ENCODE results near the gene MYOG.

MYOG gene

GRCh38 chr1:203072002-203072602 is 13.7 kb downstream of the MYOG start:
- DNase-seq (ENCODE audit: low spot score): no peak

- DNase-seq (ENCODE audit: low spot score): no peak
These were observed 16.6 kb downstream of the MYOG start for GRCh38 chr1:203069030-203069747.

GRCh38 chr1:203066965-203067364 is 18.8 kb downstream of the MYOG start:
- no peak for DNase-seq (ENCODE audit: low spot score)

- no peak for DNase-seq (ENCODE audit: low spot score)
These were observed 19.8 kb downstream of the MYOG start for GRCh38 chr1:203065986-203066385.

GRCh38 chr1:203065191-203065590 is 20.6 kb downstream of the MYOG start:
- no peak for DNase-seq (ENCODE audit: low spot score)

GRCh38 chr1:203063287-203063686 is 22.5 kb downstream of the MYOG start:
- DNase-seq (ENCODE audit: low spot score): no peak

- DNase-seq (ENCODE audit: low spot score): no peak
These were observed 25.7 kb downstream of the MYOG start for GRCh38 chr1:203060115-203060514.

GRCh38 chr1:203059485-203059884 is 26.3 kb downstream of the MYOG start:
- no peak for DNase-seq (ENCODE audit: low spot score)

GRCh38 chr1:203058676-203058935 is 27.2 kb downstream of the MYOG start:
- DNase-seq (ENCODE audit: low spot score): no peak

- no peak for DNase-seq (ENCODE audit: low spot score)
These were observed 27.7 kb downstream of the MYOG start for GRCh38 chr1:203057911-203058675.

- no peak for DNase-seq (ENCODE audit: low spot score)
These were observed 29.3 kb downstream of the MYOG start for GRCh38 chr1:203056516-203056915.

GRCh38 chr1:203056012-203056411 is 29.8 kb downstream of the MYOG start:
- no peak for DNase-seq (ENCODE audit: low spot score)

- no peak for DNase-seq (ENCODE audit: low spot score)
These were observed 30.5 kb downstream of the MYOG start for GRCh38 chr1:203055161-203055799.

GRCh38 chr1:203054642-203055041 is 31.2 kb downstream of the MYOG start:
- DNase-seq (ENCODE audit: low spot score): no peak

- no peak for DNase-seq (ENCODE audit: low spot score)
These were observed 31.6 kb downstream of the MYOG start for GRCh38 chr1:203054184-203054583.

- no peak for DNase-seq (ENCODE audit: low spot score)
These were observed 33.2 kb downstream of the MYOG start for GRCh38 chr1:203052601-203053000.

GRCh38 chr1:203051841-203052324 is 33.9 kb downstream of the MYOG start:
- DNase-seq (ENCODE audit: low spot score): no peak

GRCh38 chr1:203050826-203051225 is 35.0 kb downstream of the MYOG start:
- no peak for DNase-seq (ENCODE audit: low spot score)

GRCh38 chr1:203049576-203050180 is 36.1 kb downstream of the MYOG start:
- no peak for DNase-seq (ENCODE audit: low spot score)

GRCh38 chr1:203049077-203049476 is 36.7 kb downstream of the MYOG start:
- no peak for DNase-seq (ENCODE audit: low spot score)

- DNase-seq (ENCODE audit: low spot score): no peak
These were observed 37.2 kb downstream of the MYOG start for GRCh38 chr1:203048555-203049051.

GRCh38 chr1:203048086-203048485 is 37.7 kb downstream of the MYOG start:
- no peak for DNase-seq (ENCODE audit: low spot score)

Measured in HuH-7 (cell line).